Lung (tissue), 12 donors: ENCODE results near the gene C1orf141. TPM values are rescaled to one million over a fixed set of nuclear protein-coding genes. Genes with fewer than 3 reads are reported as not detected.
A peak's percentile ranks its signal among the peaks of the same experiment; 100 is the strongest.

Experiments used
- ATAC-seq: fragments of 200-7000 bp; cut with Tn5 transposase; one replicate; pipeline ENCODE4 v1.9.1; 2020; ENCODE audit warnings: moderate number of reproducible peaks; ENCODE audit not compliant: insufficient read depth, low FRiP score
- DNase-seq, 3 donors: peaks; one replicate each; pipeline ENCODE4 v3.0.0-alpha.2; 2013 to 2017
- H3K27ac ChIP-seq, 2 donors: one replicate each; pipeline ENCODE4 v1.5.1; 2013; ENCODE audit warnings: mild to moderate bottlenecking in 2 of 2, moderate library complexity in 2 of 2, control low read depth in 1 of 2, inconsistent platforms in 1 of 2, low read depth in 1 of 2, low read length in 1 of 2
- H3K27me3 ChIP-seq, 3 donors: one replicate each; pipeline ENCODE4 v1.5.1; 2013; ENCODE audit warnings: low read length in 2 of 3; ENCODE audit not compliant: control insufficient read depth in 3 of 3, insufficient read depth in 3 of 3
- H3K36me3 ChIP-seq, 4 donors: one replicate each; pipeline ENCODE4 v1.5.1; 2013; ENCODE audit warnings: low read length in 4 of 4, mild to moderate bottlenecking in 1 of 4, moderate library complexity in 1 of 4; ENCODE audit not compliant: control insufficient read depth in 4 of 4, insufficient read depth in 4 of 4
- H3K4me1 ChIP-seq, 5 donors: one replicate each; pipeline ENCODE4 v1.5.1; 2013; ENCODE audit warnings: low read length in 5 of 5, mild to moderate bottlenecking in 2 of 5, moderate library complexity in 1 of 5; ENCODE audit not compliant: control insufficient read depth in 5 of 5, insufficient read depth in 5 of 5
- H3K4me3 ChIP-seq: one replicate; pipeline ENCODE4 v1.5.1; 2013; ENCODE audit warnings: mild to moderate bottlenecking, control low read depth, moderate library complexity
- H3K9ac ChIP-seq, 2 donors: one replicate each; pipeline ENCODE4 v1.5.1; 2013; ENCODE audit warnings: low read length in 2 of 2, control low read depth in 1 of 2; ENCODE audit not compliant: insufficient read depth in 1 of 2
- H3K9me3 ChIP-seq, 4 donors: one replicate each; pipeline ENCODE4 v1.5.1; 2013; ENCODE audit warnings: low read length in 3 of 4, mild to moderate bottlenecking in 1 of 4, moderate library complexity in 1 of 4; ENCODE audit not compliant: control insufficient read depth in 4 of 4, insufficient read depth in 3 of 4
- WGBS, 2 donors: extraction: QIAGEN DNeasy Blood & Tissue Kit; methylation state at CpG; one replicate each; pipeline ENCODE4 v1.1.7; 2013; 5-methylcytosine and 5-hydroxymethylcytosine counted together
- polyA plus RNA-seq, 2 donors: library from polyadenylated mRNA; stranded (reverse); fragments of 200-250 nt; gene quantifications; one replicate each; pipeline ENCODE4 v1.2.1, GENCODE V29; 2013
- total RNA-seq, 2 donors: library from RNA; depleted of rRNA in 1 of 2; stranded (reverse); fragments of >200 nt in 1 of 2; gene quantifications; one replicate each; pipeline ENCODE4 v1.2.1, GENCODE V29; 2014 to 2021
- TF ChIP-seq, protein P1 (sequence below): IDR thresholded peaks from 2 replicates; pipeline ENCODE4 v1.5.1; 2012; ENCODE audit warnings: mild to moderate bottlenecking; ENCODE audit errors: control extremely low read depth, extremely low read depth
- donor health status: control.
- donor health status: control.
- donor health status: Bipolar disorder and iron deficiency.
- donor health status: healthy.
- donor health status: DM: yes; HTN: yes; CAD: no.

The C1orf141 gene
- total and polyA plus RNA-seq, 4 donors, result 0.49 to 11.4 (median 3.2) TPM

DNA sequence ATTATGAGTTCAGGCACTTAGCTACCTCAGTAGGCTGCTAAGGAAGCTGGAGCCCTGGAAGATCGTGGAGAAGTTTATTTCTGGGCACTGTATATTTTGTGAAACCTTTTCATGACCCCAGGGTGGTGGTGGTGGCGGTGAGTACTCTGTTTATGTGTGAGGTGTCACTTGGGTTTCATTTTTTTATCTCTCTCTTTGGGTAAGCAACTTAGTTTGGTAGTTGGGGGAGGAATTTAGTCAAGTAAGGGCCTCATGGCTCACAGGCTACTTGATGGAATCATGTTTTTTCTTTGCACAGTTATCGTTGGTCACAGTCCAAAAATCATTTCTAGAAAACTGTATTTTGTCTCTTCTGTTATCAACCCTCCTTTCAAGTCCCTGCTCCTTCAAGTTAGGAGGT is 33.9 kb downstream of the C1orf141 start:
- no peak overlapping the region for H3K27ac ChIP-seq
- no peaks in the 10 kb centered on the region for H3K9me3 ChIP-seq
- TF ChIP-seq, protein P1, sequence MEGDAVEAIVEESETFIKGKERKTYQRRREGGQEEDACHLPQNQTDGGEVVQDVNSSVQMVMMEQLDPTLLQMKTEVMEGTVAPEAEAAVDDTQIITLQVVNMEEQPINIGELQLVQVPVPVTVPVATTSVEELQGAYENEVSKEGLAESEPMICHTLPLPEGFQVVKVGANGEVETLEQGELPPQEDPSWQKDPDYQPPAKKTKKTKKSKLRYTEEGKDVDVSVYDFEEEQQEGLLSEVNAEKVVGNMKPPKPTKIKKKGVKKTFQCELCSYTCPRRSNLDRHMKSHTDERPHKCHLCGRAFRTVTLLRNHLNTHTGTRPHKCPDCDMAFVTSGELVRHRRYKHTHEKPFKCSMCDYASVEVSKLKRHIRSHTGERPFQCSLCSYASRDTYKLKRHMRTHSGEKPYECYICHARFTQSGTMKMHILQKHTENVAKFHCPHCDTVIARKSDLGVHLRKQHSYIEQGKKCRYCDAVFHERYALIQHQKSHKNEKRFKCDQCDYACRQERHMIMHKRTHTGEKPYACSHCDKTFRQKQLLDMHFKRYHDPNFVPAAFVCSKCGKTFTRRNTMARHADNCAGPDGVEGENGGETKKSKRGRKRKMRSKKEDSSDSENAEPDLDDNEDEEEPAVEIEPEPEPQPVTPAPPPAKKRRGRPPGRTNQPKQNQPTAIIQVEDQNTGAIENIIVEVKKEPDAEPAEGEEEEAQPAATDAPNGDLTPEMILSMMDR, result no peak
- DNase-seq, result peak in 1 of 3 donors; percentile 9
- 37 to 43% methylated on average over 3 of the region's 3 CpGs for WGBS, 2 donors
- H3K4me1 ChIP-seq, result no peaks in the 10 kb centered on the region
- peaks cover 0 to 6% (median 0%) of the 10 kb centered on the region in 3 donors for H3K27me3 ChIP-seq
- H3K36me3 ChIP-seq, result no peaks in the 10 kb centered on the region
- no peak overlapping the region for H3K9ac ChIP-seq
- H3K4me3 ChIP-seq, result no peak overlapping the region
- ATAC-seq, result no peak

DNA sequence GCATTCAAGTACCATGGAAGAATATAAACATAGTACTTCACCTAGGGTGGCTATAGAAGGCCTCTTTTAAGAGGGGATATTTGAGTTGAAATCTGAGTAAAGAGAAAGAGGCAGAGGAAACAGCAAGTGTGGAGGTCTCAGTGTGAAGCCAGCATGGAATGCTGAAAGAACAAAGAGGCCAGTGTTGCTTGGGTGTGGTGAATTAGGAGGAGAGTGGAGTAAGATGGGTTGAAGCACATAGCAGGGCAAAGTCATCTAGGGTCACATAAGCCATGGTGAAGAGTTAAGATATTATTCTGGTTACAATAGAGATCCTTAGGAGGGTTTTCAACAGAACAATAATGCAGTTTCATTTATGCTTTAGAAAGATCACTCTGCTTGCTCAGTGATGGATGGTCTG is 37.5 kb downstream of the C1orf141 start:
- H3K9ac ChIP-seq, result no peak overlapping the region
- no peaks in the 10 kb centered on the region for H3K4me1 ChIP-seq
- ATAC-seq (no peak), DNase-seq (no peak)
- no peak overlapping the region for H3K27ac ChIP-seq
- H3K4me3 ChIP-seq, result no peak overlapping the region
- no peaks in the 10 kb centered on the region for H3K9me3 ChIP-seq
- H3K27me3 ChIP-seq, result peaks cover 0 to 7% (median 0%) of the 10 kb centered on the region in 3 donors
- TF ChIP-seq, protein P1, result no peak
- no peaks in the 10 kb centered on the region for H3K36me3 ChIP-seq

DNA sequence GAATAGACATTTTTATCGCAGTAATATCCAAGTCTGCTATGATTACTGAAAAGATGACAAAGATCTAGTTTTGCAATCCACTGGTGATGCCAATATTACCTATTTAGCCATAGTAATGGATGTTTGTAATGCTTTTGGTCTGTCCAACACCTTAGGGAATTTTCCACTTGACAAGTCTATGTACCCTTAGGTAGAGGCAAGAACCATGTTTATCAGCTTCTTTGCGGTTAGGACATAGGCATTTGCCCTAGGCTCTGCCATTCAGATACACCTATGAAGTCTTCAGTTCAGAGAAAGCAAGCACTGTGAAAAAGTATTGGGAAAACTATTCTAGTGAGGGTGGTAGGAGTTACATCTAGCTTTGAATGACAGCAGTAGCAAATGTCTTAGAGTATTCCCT is 40.6 kb downstream of the C1orf141 start:
- Histone ChIP-seq H3K4me3 (no peak overlapping the region), H3K36me3 (no peaks in the 10 kb centered on the region), H3K27ac (no peak overlapping the region), H3K27me3 (peaks cover 0 to 15% (median 0%) of the 10 kb centered on the region in 3 donors), H3K9me3 (no peaks in the 10 kb centered on the region), H3K9ac (no peak overlapping the region), H3K4me1 (no peaks in the 10 kb centered on the region)
- WGBS, 2 donors, result 91 to 93% methylated on average over 2 of the region's 2 CpGs
- DNase-seq (no peak), ATAC-seq (no peak)
- TF ChIP-seq, protein P1, result no peak

DNA sequence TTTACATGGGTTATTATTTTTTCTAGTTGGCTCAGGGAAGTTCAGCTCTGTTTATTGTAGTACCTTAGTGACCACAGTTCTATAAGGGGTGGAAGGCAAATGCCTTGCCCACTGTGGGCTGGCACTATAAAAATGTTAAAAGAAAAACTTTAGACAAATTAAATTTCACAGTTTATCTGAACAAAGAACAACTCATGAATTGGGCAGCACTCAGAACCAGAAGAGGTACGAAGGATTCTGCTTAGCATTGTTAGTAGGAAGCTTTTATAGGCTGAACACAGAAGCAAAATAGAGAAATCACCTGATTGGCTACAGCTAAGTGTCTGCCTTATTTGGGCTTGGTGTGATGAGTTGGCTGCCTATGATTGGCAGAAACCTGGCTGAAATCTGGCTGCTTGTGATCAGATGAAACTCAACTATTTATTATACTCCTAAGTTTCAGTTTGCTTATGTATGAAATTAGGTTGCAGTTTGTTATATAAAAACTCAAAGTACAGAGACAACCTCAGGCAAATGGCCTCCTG is 45.0 kb downstream of the C1orf141 start:
- Histone ChIP-seq H3K4me3 (no peak overlapping the region), H3K36me3 (no peaks in the 10 kb centered on the region), H3K4me1 (no peaks in the 10 kb centered on the region), H3K27me3 (peaks cover 0 to 17% (median 0%) of the 10 kb centered on the region in 3 donors), H3K9ac (no peak overlapping the region), H3K9me3 (no peaks in the 10 kb centered on the region), H3K27ac (no peak overlapping the region)
- ATAC-seq (no peak), DNase-seq (no peak)
- TF ChIP-seq, protein P1, result no peak
- WGBS, 2 donors, result 91 to 94% methylated on average over 1 of the region's 1 CpG
